B cell (primary cell): Measurements from ENCODE around the gene CELF2. TPM values are rescaled to one million over a fixed set of nuclear protein-coding genes. Genes with fewer than 3 reads are reported as not detected.

Experiments used
- ATAC-seq: fragments of 200-7000 bp; cut with Tn5 transposase; one replicate; pipeline ENCODE4 v1.10.0; 2021; ENCODE audit warnings: low read depth, mild to moderate bottlenecking, moderate number of reproducible peaks, moderate library complexity
- CTCF ChIA-PET: fragments of 350-600 bp; sonication (Branson Sonifier 250); formaldehyde crosslinking; loops from one replicate; lab custom pipeline; 2021; ENCODE audit warnings: antibody characterized with exemption, inconsistent platforms; lab: Charles Lee
- POLR2A ChIA-PET: fragments of 350-600 bp; sonication (Branson Sonifier 250); formaldehyde crosslinking; loops from one replicate; lab custom pipeline; 2021; ENCODE audit warnings: antibody characterized with exemption; lab: Charles Lee
- DNase-seq: peaks from one replicate; pipeline ENCODE4 v3.0.0; 2013
- H2AFZ ChIP-seq: 2 replicates; pipeline ENCODE4 v1.6.1; 2012; ENCODE audit warnings: mild to moderate bottlenecking, low read depth, low read length; ENCODE audit not compliant: insufficient read depth, poor library complexity, severe bottlenecking
- H3K27ac ChIP-seq, 2 donors: 1 replicate in 1 of 2; 2 replicates in 1 of 2; pipeline ENCODE4 v1.5.1; 2012 to 2013; ENCODE audit warnings: low read length in 2 of 2, mild to moderate bottlenecking in 2 of 2, moderate library complexity in 1 of 2
- H3K27me3 ChIP-seq, 4 experiments: fragments of 200-600 bp in 1 of 4; sonication (generic) in 1 of 4; replicated peaks in 1 of 4; 1 replicate in 2 of 4; 2 replicates in 2 of 4; pipeline versions ENCODE4 v1.6.1 to v1.7.0; 2013 to 2016; ENCODE audit warnings: low read length in 3 of 4, mild to moderate bottlenecking in 2 of 4, mixed read lengths in 1 of 4, moderate library complexity in 1 of 4; ENCODE audit not compliant: insufficient read depth in 4 of 4, control insufficient read depth in 3 of 4; ENCODE audit errors: control extremely low read depth in 1 of 4
- H3K36me3 ChIP-seq, 2 experiments: replicated peaks in 1 of 2; 1 replicate in 1 of 2; 2 replicates in 1 of 2; pipeline versions ENCODE4 v1.6.1 to v1.7.1; 2013; ENCODE audit warnings: low read length in 1 of 2; ENCODE audit not compliant: insufficient read depth in 2 of 2, control insufficient read depth in 1 of 2; ENCODE audit errors: control extremely low read depth in 1 of 2, extremely low read depth in 1 of 2
- H3K4me1 ChIP-seq, 2 donors: fragments of 200-600 bp in 1 of 2; sonication (generic) in 1 of 2; 1 replicate in 1 of 2; 2 replicates in 1 of 2; pipeline versions ENCODE4 v1.5.1 to v1.6.1; 2013 to 2017; ENCODE audit warnings: low read length in 2 of 2; ENCODE audit not compliant: control insufficient read depth in 2 of 2, insufficient read depth in 2 of 2
- H3K4me2 ChIP-seq: replicated peaks from 2 replicates; pipeline ENCODE3; 2012; ENCODE audit warnings: mild to moderate bottlenecking, low read depth, low read length; ENCODE audit not compliant: poor library complexity, severe bottlenecking
- H3K4me3 ChIP-seq, 5 experiments: fragments of 200-600 bp in 1 of 5; sonication (generic) in 1 of 5; 1 replicate in 3 of 5; 2 replicates in 2 of 5; pipeline versions ENCODE4 v1.5.1 to v1.7.0; 2011 to 2016; ENCODE audit warnings: low read length in 4 of 5, mild to moderate bottlenecking in 4 of 5, low read depth in 2 of 5, control low read depth in 1 of 5, moderate library complexity in 1 of 5; ENCODE audit not compliant: insufficient read depth in 1 of 5; ENCODE audit errors: control extremely low read depth in 1 of 5, extremely low read depth in 1 of 5
- H3K79me2 ChIP-seq: fragments of 200-600 bp; sonication (generic); one replicate; pipeline ENCODE4 v1.6.0; 2016; ENCODE audit warnings: low read length; ENCODE audit not compliant: control insufficient read depth, insufficient read depth
- H3K9ac ChIP-seq: fragments of 200-600 bp; sonication (generic); 2 replicates; pipeline ENCODE4 v1.6.1; 2017; ENCODE audit warnings: mild to moderate bottlenecking, low read length, moderate library complexity
- H3K9me3 ChIP-seq, 3 donors: one replicate each; pipeline versions ENCODE4 v1.6.1 to v1.7.1; 2013; ENCODE audit warnings: low read length in 2 of 3; ENCODE audit not compliant: control insufficient read depth in 2 of 3, insufficient read depth in 1 of 3; ENCODE audit errors: control extremely low read depth in 1 of 3
- H4K20me1 ChIP-seq: 2 replicates; pipeline ENCODE4 v1.6.0; 2012; ENCODE audit warnings: mild to moderate bottlenecking, low read length; ENCODE audit not compliant: insufficient read depth, control insufficient read depth, poor library complexity, severe bottlenecking
- H3K27ac Mint-ChIP-seq: one replicate; pipeline ENCODE4 v1.8.0; 2021; ENCODE audit warnings: mixed read lengths
- H3K27me3 Mint-ChIP-seq: one replicate; pipeline ENCODE4 v1.8.0; 2021; ENCODE audit warnings: mixed read lengths
- H3K4me1 Mint-ChIP-seq: one replicate; pipeline ENCODE4 v1.8.0; 2021; ENCODE audit warnings: mixed read lengths
- H3K4me3 Mint-ChIP-seq: one replicate; pipeline ENCODE4 v1.8.0; 2021; ENCODE audit warnings: mixed read lengths
- H3K9me3 Mint-ChIP-seq: one replicate; pipeline ENCODE4 v1.8.0; 2022; ENCODE audit warnings: mixed read lengths; ENCODE audit not compliant: insufficient read depth
- CTCF ChIP-seq: fragments of 200-600 bp; IDR thresholded peaks from one replicate; pipeline ENCODE4 v1.8.0; 2022; ENCODE audit warnings: antibody characterized with exemption, mild to moderate bottlenecking
- EZH2 ChIP-seq: IDR thresholded peaks from 2 replicates; pipeline ENCODE4 v1.6.1; 2012; ENCODE audit warnings: borderline replicate concordance, low read depth, mild to moderate bottlenecking, moderate library complexity, low read length; ENCODE audit not compliant: insufficient read depth, poor library complexity, severe bottlenecking
- WGBS: methylation state at CpG from one replicate; pipeline ENCODE4 v1.1.5; 2013; ENCODE audit warnings: missing lambda C conversion rate; ENCODE audit not compliant: insufficient coverage; 5-methylcytosine and 5-hydroxymethylcytosine counted together
- intact Hi-C: fragments of 100-400 bp; cut with micrococcal nuclease; formaldehyde crosslinking; loops from one replicate; pipeline ENCODE4 v1.10.0; 2022
- polyA plus RNA-seq: library from polyadenylated mRNA; depleted of rRNA; stranded (reverse); fragments of >200 nt; gene quantifications from 2 replicates; pipeline ENCODE4 v1.2.3, GENCODE V29; 2012
- total RNA-seq, 2 donors: library from RNA; stranded (reverse); fragments of 120-200 nt in 1 of 2; gene quantifications; 1 replicate in 1 of 2; 2 replicates in 1 of 2; pipeline versions ENCODE4 v1.2.3 to v1.2.4, GENCODE V29; 2013 to 2022

Gene CELF2
- total and polyA plus RNA-seq, 2 donors (not counting 1 experiment from before 2014, with no cell fraction given): 59.5 to 112 TPM

GRCh38 chr10:11282661-11283060, 265.0 kb downstream of the CELF2 start:
- Histone ChIP-seq H3K4me3 (no peak overlapping the region), H3K9ac (no peak overlapping the region), H4K20me1 (peaks cover 53% of the 10 kb centered on the region), H2AFZ (no peak overlapping the region), H3K9me3 (no peaks in the 10 kb centered on the region), H3K4me1 (no peaks in the 10 kb centered on the region), H3K27ac (no peak overlapping the region), H3K36me3 (peaks cover 9 to 87% of the 10 kb centered on the region in 2 experiments), H3K27me3 (no peaks in the 10 kb centered on the region), H3K79me2 (peaks cover 59% of the 10 kb centered on the region), H3K4me2 (no peak overlapping the region)
- no peak overlapping the region for H3K27ac Mint-ChIP-seq
- ChIA-PET POLR2A (no interaction called here), CTCF (no interaction called here)
- peaks cover 2% of the 10 kb centered on the region for H3K4me1 Mint-ChIP-seq
- TF ChIP-seq CTCF (no peak), EZH2 (no peak)
- DNase-seq (no peak), ATAC-seq (no peak)
- intact Hi-C loops: no loop called here
- no peak overlapping the region for H3K4me3 Mint-ChIP-seq
- 94% methylated on average over 5 of the region's 8 CpGs for WGBS
- H3K9me3 Mint-ChIP-seq: no peaks in the 10 kb centered on the region
- H3K27me3 Mint-ChIP-seq: no peaks in the 10 kb centered on the region

DNA sequence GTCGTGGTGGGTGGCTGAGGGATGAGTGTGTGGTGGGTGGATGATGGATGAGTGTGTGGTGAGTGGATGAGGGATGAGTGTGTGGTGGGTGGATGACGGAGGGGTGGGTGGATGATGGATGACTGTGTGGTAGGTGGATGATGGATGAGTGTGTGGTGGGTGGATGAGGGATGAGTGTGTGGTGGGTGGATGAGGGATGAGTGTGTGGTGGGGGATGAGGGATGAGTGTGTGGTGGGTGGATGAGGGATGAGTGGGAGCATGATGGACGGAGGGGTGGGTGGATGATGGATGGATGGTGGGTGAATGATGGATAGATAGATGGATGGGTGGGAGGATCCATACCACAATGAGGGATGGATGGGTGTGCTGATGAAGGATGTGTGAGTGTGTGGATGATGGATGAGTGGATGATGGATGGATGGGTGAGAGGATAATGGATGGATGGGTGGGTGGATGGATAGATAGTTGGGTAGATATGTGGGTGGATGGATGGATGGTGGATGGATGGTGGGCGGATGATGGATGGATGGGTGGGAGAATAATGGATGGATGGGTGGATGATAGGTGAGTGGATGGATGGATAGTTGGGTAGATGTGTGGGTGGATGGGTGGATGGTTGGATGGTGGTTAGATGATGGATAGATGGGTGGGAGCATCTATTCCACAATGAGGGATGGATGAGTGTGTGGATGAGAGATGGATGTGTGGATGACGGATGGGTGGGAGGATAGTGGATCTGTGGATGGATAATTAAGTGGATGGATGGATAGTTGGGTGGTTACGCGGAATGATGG, 266.8 kb downstream of the CELF2 start:
- Mint-ChIP-seq H3K27ac (no peak overlapping the region), H3K4me1 (peaks cover 2% of the 10 kb centered on the region), H3K9me3 (no peaks in the 10 kb centered on the region), H3K27me3 (no peaks in the 10 kb centered on the region), H3K4me3 (no peak overlapping the region)
- Histone ChIP-seq H2AFZ (no peak overlapping the region), H3K4me1 (no peaks in the 10 kb centered on the region), H3K36me3 (peaks cover 11 to 87% of the 10 kb centered on the region in 2 experiments), H3K4me2 (no peak overlapping the region), H3K4me3 (no peak overlapping the region), H3K9ac (no peak overlapping the region), H3K27ac (peak overlapping the region in 1 of 2 donors; percentile 27), H3K79me2 (peaks cover 61% of the 10 kb centered on the region), H3K27me3 (no peaks in the 10 kb centered on the region), H3K9me3 (no peaks in the 10 kb centered on the region), H4K20me1 (peaks cover 64% of the 10 kb centered on the region)
- TF ChIP-seq EZH2 (no peak), CTCF (no peak)
- no peak for DNase-seq
- WGBS: 99% methylated on average over 6 of the region's 7 CpGs
- POLR2A ChIA-PET: no interaction called here
- intact Hi-C loops: no loop called here
- ATAC-seq: no peak
- CTCF ChIA-PET: interaction anchor here (1.1 kb wide), 1 partner anchor 172 kb away, joined by 3 read pairs; no protein-coding TSS in a partner anchor
